Measurements from ENCODE around the gene ACOX1. TPM values are rescaled to one million over a fixed set of nuclear protein-coding genes. Genes with fewer than 3 reads are reported as not detected.
A peak's percentile ranks its signal among the peaks of the same experiment; 100 is the strongest.

Gene ACOX1
- total and polyA plus RNA-seq, 10 donors: 6.3 to 60.2 (median 41.6) TPM

DNA sequence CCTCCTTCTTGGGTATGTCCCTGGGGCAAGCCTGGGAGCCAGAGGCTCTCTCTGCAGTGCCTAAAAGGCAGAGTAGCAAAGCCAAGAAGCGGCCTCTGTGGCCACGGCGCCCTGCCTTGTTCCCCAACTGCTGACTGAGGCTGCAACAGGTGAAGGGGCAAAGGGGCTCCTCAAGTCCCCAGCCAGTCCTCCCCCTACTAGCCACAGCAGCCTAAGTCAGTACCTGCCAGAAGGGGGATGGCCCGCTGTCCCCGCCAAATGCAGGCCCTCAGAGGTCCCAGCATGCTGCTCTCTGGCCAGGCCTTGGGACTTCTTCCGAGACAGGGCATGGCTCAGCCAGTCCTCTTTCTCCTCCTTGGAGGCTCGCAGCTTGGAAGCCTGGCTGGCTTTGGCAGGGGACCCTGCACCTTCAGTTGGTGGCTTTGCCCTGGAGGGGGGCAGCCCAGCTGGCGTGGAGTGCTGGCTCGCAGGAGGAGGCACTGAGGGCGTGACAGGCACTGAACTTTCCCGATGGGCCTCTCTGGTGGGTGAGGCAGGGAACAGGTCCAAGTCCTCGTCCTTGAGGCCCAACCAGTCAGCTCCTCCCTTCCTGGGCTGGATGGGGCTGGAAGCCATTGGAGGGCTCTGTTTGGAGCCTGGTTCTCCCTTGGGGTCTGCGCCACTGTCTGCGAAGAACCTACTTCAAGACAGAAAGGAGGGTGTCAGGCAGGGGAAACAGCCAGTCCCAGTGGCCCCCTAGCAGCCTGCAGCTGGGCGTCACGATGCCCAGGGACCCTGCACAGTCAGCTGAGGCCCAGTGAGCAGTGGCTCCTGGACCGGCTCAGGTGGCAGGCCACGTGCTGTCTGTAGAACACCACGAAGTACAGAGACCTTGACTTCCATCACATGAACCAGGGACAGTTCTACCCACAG is 55.7 kb downstream of the ACOX1 start:
- 74 to 85% (median 82%) methylated on average over 16 to 19 of the region's 19 CpGs for WGBS, 5 donors
- no peak for DNase-seq
- Histone ChIP-seq H3K36me3 (peaks cover 0 to 56% (median 0%) of the 10 kb centered on the region in 6 donors), H3K27me3 (replicated peaks in 1 of 7) (no peaks in the 10 kb centered on the region), H3K4me1 (peaks cover 0 to 21% (median 14%) of the 10 kb centered on the region in 6 donors), H3K27ac (peak overlapping the region in 6 of 8 donors; percentile 9 to 42 (median 19)), H3K4me3 (no peak overlapping the region), H3K9me3 (no peaks in the 10 kb centered on the region)
- TF ChIP-seq POLR2A (IDR thresholded peaks at IDR 0.05): no peak
- TF ChIP-seq POLR2AphosphoS5 (IDR thresholded peaks at IDR 0.05): peak in 1 of 3 donors; percentile 15
- intact Hi-C loops (cut with DNase I; ENCODE audit: low total_unique reads): no loop called here

- no peak for TF ChIP-seq POLR2A (IDR thresholded peaks at IDR 0.05)
- TF ChIP-seq POLR2AphosphoS5 (IDR thresholded peaks at IDR 0.05): peak; percentile 18 to 40 (median 23)
- intact Hi-C loops (cut with DNase I; ENCODE audit: low total_unique reads): no loop called here
- H3K9me3 ChIP-seq: no peaks in the 10 kb centered on the region
- H3K27me3 ChIP-seq (replicated peaks in 1 of 7): no peaks in the 10 kb centered on the region
- peaks cover 0 to 65% (median 0%) of the 10 kb centered on the region in 6 donors for H3K36me3 ChIP-seq
- 74 to 93% (median 84%) methylated on average over 17 to 18 of the region's 18 CpGs for WGBS, 5 donors
- peak overlapping the region in 5 of 8 donors; percentile 9 to 42 (median 20) for H3K27ac ChIP-seq
- H3K4me3 ChIP-seq: no peak overlapping the region
- DNase-seq: no peak
- peaks cover 0 to 24% (median 16%) of the 10 kb centered on the region in 6 donors for H3K4me1 ChIP-seq
Measured at GRCh38 chr17:75922173-75922961, 56.6 kb downstream of the ACOX1 start.

DNA sequence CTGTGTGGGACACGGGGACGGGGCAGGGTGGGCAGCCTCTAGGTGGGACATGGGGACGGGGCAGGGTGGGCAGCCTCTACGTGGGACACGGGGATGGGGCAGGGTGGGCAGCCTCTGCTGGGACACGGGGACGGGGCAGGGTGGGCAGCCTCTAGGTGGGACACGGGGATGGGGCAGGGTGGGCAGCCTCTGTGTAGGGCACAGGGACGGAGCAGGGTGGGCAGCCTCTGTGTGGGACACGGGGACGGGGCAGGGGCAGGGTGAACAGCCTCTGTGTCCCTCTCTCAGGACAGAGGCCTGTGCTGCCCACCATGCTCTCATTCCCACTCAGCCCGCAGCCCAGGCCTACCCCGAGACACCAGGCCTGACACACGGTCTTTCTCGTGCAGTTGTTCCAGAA is 57.4 kb downstream of the ACOX1 start:
- intact Hi-C loops (cut with DNase I; ENCODE audit: low total_unique reads): no loop called here
- no peak for DNase-seq
- TF ChIP-seq, protein P1, sequence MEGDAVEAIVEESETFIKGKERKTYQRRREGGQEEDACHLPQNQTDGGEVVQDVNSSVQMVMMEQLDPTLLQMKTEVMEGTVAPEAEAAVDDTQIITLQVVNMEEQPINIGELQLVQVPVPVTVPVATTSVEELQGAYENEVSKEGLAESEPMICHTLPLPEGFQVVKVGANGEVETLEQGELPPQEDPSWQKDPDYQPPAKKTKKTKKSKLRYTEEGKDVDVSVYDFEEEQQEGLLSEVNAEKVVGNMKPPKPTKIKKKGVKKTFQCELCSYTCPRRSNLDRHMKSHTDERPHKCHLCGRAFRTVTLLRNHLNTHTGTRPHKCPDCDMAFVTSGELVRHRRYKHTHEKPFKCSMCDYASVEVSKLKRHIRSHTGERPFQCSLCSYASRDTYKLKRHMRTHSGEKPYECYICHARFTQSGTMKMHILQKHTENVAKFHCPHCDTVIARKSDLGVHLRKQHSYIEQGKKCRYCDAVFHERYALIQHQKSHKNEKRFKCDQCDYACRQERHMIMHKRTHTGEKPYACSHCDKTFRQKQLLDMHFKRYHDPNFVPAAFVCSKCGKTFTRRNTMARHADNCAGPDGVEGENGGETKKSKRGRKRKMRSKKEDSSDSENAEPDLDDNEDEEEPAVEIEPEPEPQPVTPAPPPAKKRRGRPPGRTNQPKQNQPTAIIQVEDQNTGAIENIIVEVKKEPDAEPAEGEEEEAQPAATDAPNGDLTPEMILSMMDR (IDR thresholded peaks at IDR 0.05 in 8 of 11, conservative IDR thresholded peaks at IDR 0.05 in 3 of 11): no peak
- TF ChIP-seq POLR2A (IDR thresholded peaks at IDR 0.05) (no peak), POLR2AphosphoS5 (IDR thresholded peaks at IDR 0.05) (no peak)
- Histone ChIP-seq H3K36me3 (peaks cover 0 to 65% (median 0%) of the 10 kb centered on the region in 6 donors), H3K4me1 (peaks cover 0 to 25% (median 16%) of the 10 kb centered on the region in 6 donors), H3K9me3 (no peaks in the 10 kb centered on the region), H3K27me3 (replicated peaks in 1 of 7) (no peaks in the 10 kb centered on the region), H3K27ac (peak overlapping the region in 2 of 8 donors; percentile 18 to 38), H3K4me3 (no peak overlapping the region)
- 95 to 100% (median 97%) methylated on average over 13 to 15 of the region's 15 CpGs for WGBS, 5 donors

DNA sequence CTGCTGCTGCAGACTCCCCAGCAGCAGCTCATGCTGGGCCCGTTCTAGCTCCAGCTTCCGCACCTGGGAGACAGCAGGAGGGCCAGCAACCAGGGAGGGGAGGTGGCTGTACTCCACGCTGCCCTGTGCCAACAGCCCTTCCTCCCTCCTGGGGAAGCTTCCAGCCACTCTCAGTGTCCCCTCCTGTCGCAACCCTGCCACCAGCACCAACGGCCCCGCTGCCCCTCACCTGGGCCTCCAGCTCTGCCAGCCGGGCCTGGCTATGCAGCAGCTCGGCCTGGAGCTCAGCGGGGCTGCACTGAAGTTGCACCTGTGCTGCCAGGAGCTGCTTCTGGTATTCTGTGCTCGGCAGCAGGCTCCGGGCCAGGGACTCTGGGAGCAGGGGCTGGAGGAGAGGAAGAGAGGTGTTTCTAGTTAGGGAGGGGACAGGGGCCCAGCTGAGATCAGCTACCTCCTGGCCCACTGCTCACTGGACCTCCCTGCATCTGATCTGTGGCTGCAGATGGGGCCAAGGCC is 58.9 kb downstream of the ACOX1 start:
- H3K36me3 ChIP-seq: peaks cover 0 to 51% (median 0%) of the 10 kb centered on the region in 6 donors
- TF ChIP-seq POLR2A (IDR thresholded peaks at IDR 0.05): no peak
- TF ChIP-seq POLR2AphosphoS5 (IDR thresholded peaks at IDR 0.05): no peak
- TF ChIP-seq, protein P1 (IDR thresholded peaks at IDR 0.05 in 8 of 11, conservative IDR thresholded peaks at IDR 0.05 in 3 of 11): no peak
- no peak overlapping the region for H3K4me3 ChIP-seq
- DNase-seq: no peak
- no peak overlapping the region for H3K27ac ChIP-seq
- H3K4me1 ChIP-seq: peaks cover 0 to 25% (median 16%) of the 10 kb centered on the region in 6 donors
- WGBS, 5 donors: 84 to 98% (median 93%) methylated on average over 8 to 11 of the region's 11 CpGs
- intact Hi-C loops (cut with DNase I; ENCODE audit: low total_unique reads): no loop called here
- H3K9me3 ChIP-seq: no peaks in the 10 kb centered on the region
- no peaks in the 10 kb centered on the region for H3K27me3 ChIP-seq (replicated peaks in 1 of 7)

Measured in spleen (tissue), 11 donors.